GM18873 (cell line): Measurements from ENCODE around the gene NUP160.
A peak's percentile ranks its signal among the peaks of the same experiment; 100 is the strongest.
"Not testable (repeated sequence)": the region's sequence is repeated elsewhere in the genome, so short reads cannot be mapped to it uniquely, and the experiment has no call there.

ENCODE experiments used
- ATAC-seq: cut with Tn5 transposase; IDR thresholded peaks from one replicate; pipeline ENCODE4 v1.9.1; 2021; ENCODE audit warnings: mild to moderate bottlenecking, moderate library complexity, moderate number of reproducible peaks; ENCODE audit not compliant: unreplicated experiment, low FRiP score

Gene NUP160, protein sequence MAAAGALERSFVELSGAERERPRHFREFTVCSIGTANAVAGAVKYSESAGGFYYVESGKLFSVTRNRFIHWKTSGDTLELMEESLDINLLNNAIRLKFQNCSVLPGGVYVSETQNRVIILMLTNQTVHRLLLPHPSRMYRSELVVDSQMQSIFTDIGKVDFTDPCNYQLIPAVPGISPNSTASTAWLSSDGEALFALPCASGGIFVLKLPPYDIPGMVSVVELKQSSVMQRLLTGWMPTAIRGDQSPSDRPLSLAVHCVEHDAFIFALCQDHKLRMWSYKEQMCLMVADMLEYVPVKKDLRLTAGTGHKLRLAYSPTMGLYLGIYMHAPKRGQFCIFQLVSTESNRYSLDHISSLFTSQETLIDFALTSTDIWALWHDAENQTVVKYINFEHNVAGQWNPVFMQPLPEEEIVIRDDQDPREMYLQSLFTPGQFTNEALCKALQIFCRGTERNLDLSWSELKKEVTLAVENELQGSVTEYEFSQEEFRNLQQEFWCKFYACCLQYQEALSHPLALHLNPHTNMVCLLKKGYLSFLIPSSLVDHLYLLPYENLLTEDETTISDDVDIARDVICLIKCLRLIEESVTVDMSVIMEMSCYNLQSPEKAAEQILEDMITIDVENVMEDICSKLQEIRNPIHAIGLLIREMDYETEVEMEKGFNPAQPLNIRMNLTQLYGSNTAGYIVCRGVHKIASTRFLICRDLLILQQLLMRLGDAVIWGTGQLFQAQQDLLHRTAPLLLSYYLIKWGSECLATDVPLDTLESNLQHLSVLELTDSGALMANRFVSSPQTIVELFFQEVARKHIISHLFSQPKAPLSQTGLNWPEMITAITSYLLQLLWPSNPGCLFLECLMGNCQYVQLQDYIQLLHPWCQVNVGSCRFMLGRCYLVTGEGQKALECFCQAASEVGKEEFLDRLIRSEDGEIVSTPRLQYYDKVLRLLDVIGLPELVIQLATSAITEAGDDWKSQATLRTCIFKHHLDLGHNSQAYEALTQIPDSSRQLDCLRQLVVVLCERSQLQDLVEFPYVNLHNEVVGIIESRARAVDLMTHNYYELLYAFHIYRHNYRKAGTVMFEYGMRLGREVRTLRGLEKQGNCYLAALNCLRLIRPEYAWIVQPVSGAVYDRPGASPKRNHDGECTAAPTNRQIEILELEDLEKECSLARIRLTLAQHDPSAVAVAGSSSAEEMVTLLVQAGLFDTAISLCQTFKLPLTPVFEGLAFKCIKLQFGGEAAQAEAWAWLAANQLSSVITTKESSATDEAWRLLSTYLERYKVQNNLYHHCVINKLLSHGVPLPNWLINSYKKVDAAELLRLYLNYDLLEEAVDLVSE (N-terminal part only)

DNA sequence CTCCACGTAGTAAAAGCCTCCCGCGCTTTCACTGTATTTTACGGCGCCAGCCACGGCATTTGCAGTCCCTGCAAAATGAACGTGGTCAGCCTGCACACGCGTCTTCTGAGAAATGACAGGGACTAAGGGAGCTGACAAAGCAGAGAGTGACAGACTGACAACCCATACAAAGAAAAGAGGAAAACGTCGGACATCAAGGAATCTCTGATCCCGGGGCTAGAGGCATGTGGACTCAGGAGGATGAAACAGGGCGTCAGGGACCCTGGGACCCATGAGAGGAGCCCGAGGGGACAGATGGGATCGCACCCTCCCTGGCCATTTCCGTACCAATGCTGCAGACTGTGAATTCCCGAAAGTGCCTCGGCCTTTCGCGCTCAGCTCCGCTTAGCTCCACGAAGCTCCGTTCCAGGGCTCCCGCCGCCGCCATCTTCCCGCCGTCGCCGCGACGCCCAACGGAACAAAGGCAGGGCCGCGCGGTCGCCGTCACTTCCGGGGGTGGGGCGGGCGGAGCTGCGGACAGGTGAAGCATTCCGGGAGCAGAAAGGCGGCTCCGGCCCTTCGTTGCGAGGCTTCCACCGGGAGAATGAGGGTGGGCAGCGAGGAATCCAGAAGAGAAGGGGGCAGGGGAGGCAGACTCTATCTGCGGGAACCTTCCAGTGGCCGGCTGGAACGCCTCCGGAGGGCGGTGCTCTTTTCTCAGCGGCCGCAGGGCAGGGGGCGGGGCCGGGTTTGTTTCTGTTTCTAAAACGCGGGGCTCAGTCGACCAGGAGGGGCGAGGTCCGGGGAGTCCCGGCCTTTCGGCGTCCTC is at the start of gene NUP160:
Gene NUP160, minus strand, starts transcription at position 459 of the 808 bp plus-strand sequence. Its CDS starts 32 bp downstream, at position 427.
- peak; percentile 58 for ATAC-seq

GRCh38 chr11:47896199-47896598 is 48.0 kb upstream of the NUP160 start:
- no peak for ATAC-seq

DNA sequence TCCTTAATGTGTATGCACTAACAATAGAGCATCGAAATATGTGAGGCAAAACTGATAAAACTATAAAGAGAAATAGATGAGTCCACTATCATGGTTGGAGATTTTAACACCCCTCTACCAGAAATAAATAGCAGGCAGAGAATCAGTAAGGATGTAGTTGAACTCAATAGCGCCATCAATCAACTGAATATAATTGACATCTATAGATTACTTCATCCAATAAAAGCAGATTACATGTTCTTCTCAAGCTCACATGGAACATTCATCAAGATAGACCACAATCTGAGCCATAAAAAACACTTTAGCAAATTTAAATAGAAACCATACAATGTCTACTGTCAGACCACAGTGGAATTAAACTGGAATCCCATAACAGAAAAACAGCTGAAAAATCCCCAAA is 46.9 kb upstream of the NUP160 start:
- no peak for ATAC-seq

- not testable (repeated sequence) for ATAC-seq
These were observed 44.6 kb upstream of the NUP160 start for GRCh38 chr11:47892546-47893276.

GRCh38 chr11:47891886-47892285 is 43.7 kb upstream of the NUP160 start:
- no peak for ATAC-seq

GRCh38 chr11:47889714-47890441 is 41.7 kb upstream of the NUP160 start:
- ATAC-seq: no peak

DNA sequence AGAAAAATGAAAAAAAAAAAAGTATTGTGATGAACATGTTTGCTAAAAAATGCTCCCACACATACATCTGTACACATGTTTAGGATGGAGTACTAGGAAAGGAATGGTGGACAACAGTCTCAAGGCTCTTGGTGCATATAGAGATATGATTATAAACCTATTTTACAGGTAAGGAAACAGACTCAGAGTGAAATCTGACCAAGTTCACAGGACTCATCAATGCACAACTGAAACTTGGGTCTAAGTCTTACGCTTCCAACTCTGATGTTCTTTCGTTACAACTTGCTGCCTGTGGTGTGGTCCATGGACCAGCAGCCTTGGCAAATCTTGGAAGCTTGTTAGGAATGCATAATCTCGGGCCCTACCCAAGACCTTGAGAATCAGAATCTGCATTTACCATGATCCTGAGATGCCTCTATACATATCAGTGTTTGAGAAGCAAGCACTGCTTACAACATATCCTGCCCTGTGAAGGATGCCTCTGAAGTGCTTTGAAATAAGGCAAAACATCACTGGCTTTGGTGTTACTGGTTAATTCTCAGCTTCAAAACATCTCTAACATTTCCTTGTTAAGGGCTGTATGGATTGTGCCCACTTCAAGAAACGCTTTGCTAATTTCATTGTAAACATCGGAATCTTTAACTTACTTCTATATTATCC is 39.9 kb upstream of the NUP160 start:
- ATAC-seq: no peak

DNA sequence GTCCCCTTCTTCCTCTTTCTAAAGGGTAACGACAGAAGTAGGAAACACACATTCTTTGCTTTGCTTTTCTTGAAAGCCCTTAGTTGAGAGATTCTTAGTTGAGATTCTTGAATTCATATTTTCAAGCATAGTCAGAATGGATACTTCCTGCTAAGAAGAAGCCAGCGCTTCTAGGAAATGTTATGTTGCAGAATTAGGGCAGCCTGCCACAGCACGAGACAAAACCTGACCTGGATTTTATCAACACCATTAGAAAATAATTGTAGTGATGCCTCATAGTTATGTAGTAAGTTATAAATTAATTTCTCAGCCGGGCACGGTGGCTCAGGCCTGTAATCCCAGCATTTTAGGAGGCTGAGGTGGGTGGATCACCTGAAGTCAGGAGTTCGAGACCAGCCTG is 37.9 kb upstream of the NUP160 start:
- no peak for ATAC-seq

- not testable (repeated sequence) for ATAC-seq
These were observed 34.3 kb upstream of the NUP160 start for GRCh38 chr11:47882437-47882836.

GRCh38 chr11:47881145-47881544 is 33.0 kb upstream of the NUP160 start:
- no peak for ATAC-seq

GRCh38 chr11:47879259-47880158 is 31.4 kb upstream of the NUP160 start:
- ATAC-seq: no peak

DNA sequence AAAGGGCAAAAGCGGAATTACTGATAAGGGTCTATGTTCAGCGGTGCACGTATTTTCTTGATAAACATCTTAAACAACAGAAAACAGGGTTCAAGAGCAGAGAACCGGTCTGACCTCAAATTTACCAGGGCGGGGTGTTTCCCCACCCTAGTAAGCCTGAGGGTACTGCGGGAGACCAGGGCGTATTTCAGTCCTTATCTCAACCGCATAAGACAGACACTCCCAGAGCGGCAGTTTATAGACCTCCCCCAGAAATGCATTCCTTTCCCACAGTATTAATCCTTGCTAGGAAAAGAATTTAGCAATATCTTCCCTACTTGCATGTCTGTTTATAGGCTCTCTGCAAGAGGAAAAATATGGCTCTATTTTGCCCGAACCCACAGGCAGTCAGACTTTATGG is 27.7 kb upstream of the NUP160 start:
- ATAC-seq: not testable (repeated sequence)

DNA sequence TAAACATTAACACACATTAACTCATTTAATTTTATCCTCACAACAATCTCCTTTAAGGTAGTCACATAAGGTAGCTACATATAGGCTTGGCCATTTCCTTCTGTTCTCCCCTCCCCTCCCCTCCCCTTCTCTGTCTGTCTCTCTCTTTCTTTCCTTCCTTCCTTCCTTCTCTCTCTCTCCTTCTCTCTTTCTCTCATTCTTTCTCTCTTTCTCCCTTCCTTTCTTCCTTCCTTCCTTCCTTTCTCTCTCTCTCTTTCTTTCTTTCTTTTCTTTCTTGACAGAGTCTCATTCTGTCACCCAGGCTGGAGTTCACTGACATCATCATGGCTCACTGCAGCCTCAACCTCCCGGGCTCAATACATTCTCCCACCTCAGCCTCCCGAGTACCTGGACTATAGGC is 22.3 kb upstream of the NUP160 start:
- no peak for ATAC-seq

GRCh38 chr11:47869544-47870393 is 21.6 kb upstream of the NUP160 start:
- no peak for ATAC-seq

GRCh38 chr11:47867823-47868222 is 19.7 kb upstream of the NUP160 start:
- no peak for ATAC-seq

DNA sequence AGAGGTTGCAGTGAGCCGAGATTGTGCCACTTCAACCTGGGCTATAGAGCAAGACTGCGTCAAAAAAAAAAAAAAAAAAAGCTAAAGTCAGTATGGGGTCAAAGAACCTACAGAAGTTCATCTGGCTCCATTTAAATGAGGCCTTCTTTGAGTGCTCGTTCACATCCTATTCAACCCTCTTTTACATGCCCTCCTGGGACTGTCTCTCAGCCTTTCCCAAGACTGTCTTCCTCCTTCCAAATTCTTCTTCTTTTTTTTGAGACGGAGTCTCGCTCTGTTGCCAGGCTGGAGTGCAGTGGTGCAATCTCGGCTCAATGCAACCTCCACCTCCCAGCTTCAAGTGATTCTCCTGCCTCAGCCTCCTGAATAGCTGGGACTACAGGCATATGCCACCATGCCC is 18.7 kb upstream of the NUP160 start:
- not testable (repeated sequence) for ATAC-seq
